SK-N-SH (cell line): ENCODE results near the gene SRRM1.

Experiments used
- EP300 ChIP-seq, 2 experiments: IDR thresholded peaks; 2 replicates each; pipeline versions ENCODE4 v1.4.0 to v1.6.1; 2012; ENCODE audit warnings: borderline replicate concordance in 1 of 2, low read depth in 1 of 2, low read length in 1 of 2
- EZH2phosphoT487 ChIP-seq: fragments of 200-600 bp; sonication (generic); IDR thresholded peaks from 2 replicates; pipeline ENCODE4 v1.6.1; 2017; ENCODE audit warnings: low read depth, mixed run types, mild to moderate bottlenecking, antibody characterized with exemption, moderate library complexity, borderline replicate concordance
- FOXM1 ChIP-seq: IDR thresholded peaks from 2 replicates; pipeline ENCODE4 v1.4.0; 2012; ENCODE audit warnings: low read depth, mild to moderate bottlenecking
- GABPA ChIP-seq: IDR thresholded peaks from 2 replicates; pipeline ENCODE4 v1.4.0; 2012; ENCODE audit warnings: low read depth, mild to moderate bottlenecking
- POLR2AphosphoS5 ChIP-seq: IDR thresholded peaks from 2 replicates; pipeline ENCODE4 v1.6.1; 2012; ENCODE audit warnings: low read depth, low read length
- SIN3A ChIP-seq: IDR thresholded peaks from 2 replicates; pipeline ENCODE4 v1.6.1; 2012; ENCODE audit warnings: low read depth, mild to moderate bottlenecking, low read length, moderate library complexity, borderline replicate concordance
- TF ChIP-seq, protein P1 (sequence below): fragments of 200-600 bp; sonication (generic); IDR thresholded peaks from 2 replicates; pipeline ENCODE4 v1.6.1; 2017; ENCODE audit warnings: antibody characterized with exemption, mild to moderate bottlenecking, moderate library complexity

DNA sequence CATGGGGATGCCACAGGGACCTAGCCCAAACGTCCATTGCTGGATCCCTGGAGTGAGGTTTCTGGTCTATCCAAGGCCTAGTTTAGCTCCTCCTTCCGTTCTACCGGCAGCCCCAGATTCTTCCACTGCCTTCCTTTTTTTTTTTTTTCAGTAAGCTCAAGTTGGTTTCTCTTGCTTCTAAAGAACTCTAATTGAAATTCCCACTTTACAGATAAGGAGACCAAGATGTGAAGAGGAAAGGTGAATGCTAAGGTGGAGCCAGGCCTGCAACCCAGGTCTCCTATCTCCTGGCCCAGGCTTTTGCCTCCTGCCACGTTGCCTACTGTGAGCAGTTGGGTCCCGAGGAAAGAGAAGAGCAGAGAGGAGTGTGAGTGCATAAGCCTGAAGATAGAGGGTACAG is 70.6 kb downstream of the SRRM1 start:
- TF ChIP-seq EZH2phosphoT487 (no peak), GABPA (no peak), POLR2AphosphoS5 (no peak), FOXM1 (no peak), EP300 (IDR thresholded peaks at IDR 0.05; ENCODE audit: borderline replicate concordance in 1 of 2, low read depth in 1 of 2, low read length in 1 of 2) (no peak), SIN3A (no peak)
- TF ChIP-seq, protein P1, sequence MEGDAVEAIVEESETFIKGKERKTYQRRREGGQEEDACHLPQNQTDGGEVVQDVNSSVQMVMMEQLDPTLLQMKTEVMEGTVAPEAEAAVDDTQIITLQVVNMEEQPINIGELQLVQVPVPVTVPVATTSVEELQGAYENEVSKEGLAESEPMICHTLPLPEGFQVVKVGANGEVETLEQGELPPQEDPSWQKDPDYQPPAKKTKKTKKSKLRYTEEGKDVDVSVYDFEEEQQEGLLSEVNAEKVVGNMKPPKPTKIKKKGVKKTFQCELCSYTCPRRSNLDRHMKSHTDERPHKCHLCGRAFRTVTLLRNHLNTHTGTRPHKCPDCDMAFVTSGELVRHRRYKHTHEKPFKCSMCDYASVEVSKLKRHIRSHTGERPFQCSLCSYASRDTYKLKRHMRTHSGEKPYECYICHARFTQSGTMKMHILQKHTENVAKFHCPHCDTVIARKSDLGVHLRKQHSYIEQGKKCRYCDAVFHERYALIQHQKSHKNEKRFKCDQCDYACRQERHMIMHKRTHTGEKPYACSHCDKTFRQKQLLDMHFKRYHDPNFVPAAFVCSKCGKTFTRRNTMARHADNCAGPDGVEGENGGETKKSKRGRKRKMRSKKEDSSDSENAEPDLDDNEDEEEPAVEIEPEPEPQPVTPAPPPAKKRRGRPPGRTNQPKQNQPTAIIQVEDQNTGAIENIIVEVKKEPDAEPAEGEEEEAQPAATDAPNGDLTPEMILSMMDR, result no peak
